Calu3 (cell line): ENCODE data around the gene CAPN15. TPM values are rescaled to one million over a fixed set of nuclear protein-coding genes. Genes with fewer than 3 reads are reported as not detected.

Source experiments
- BruUV-seq: library from RNA; stranded (reverse); fragments of 400-500 nt; replicated peaks from 2 replicates; lab custom pipeline; 2021; lab: Mats Ljungman, UMichigan
- CTCF ChIA-PET: fragments of 300-600 bp; sonication (Branson Sonifier 250); formaldehyde crosslinking; loops from one replicate; lab custom pipeline; 2022; ENCODE audit warnings: antibody characterized with exemption; lab: Charles Lee
- DNase-seq: peaks from one replicate; pipeline ENCODE4 v3.0.0; 2022
- H3K27ac Mint-ChIP-seq: one replicate; pipeline ENCODE4 v1.8.0; 2022; ENCODE audit warnings: mixed read lengths; ENCODE audit not compliant: unreplicated experiment
- H3K27me3 Mint-ChIP-seq: one replicate; pipeline ENCODE4 v1.8.0; 2022; ENCODE audit warnings: mixed read lengths; ENCODE audit not compliant: unreplicated experiment
- H3K36me3 Mint-ChIP-seq: one replicate; pipeline ENCODE4 v1.8.0; 2022; ENCODE audit warnings: mild to moderate bottlenecking, moderate library complexity, mixed read lengths; ENCODE audit not compliant: insufficient read depth, unreplicated experiment
- H3K4me1 Mint-ChIP-seq: one replicate; pipeline ENCODE4 v1.8.0; 2022; ENCODE audit warnings: mild to moderate bottlenecking, low read depth, mixed read lengths; ENCODE audit not compliant: unreplicated experiment
- H3K4me3 Mint-ChIP-seq: one replicate; pipeline ENCODE4 v1.8.0; 2022; ENCODE audit warnings: mild to moderate bottlenecking, low read depth, moderate library complexity, mixed read lengths; ENCODE audit not compliant: unreplicated experiment
- H3K9me3 Mint-ChIP-seq: one replicate; pipeline ENCODE4 v1.8.0; 2022; ENCODE audit warnings: low read depth, mixed read lengths; ENCODE audit not compliant: unreplicated experiment
- intact Hi-C: fragments of 100-400 bp; cut with micrococcal nuclease; formaldehyde crosslinking; loops from one replicate; pipeline ENCODE4 v1.10.0; 2022; ENCODE audit not compliant: unreplicated experiment
- total RNA-seq: library from RNA; stranded (reverse); gene quantifications from 2 replicates; pipeline ENCODE4 v1.2.3, GENCODE V29; 2022
- TF ChIP-seq, protein P1 (sequence below): fragments of 200-600 bp; IDR thresholded peaks from one replicate; pipeline ENCODE4 v1.8.0; 2022; ENCODE audit warnings: antibody characterized with exemption; ENCODE audit not compliant: unreplicated experiment

CAPN15 gene
- total RNA-seq, 1 experiment from 2014 or later, result 108 TPM

- no TSS peak for BruUV-seq
- no peak overlapping the region for H3K27ac Mint-ChIP-seq
- peaks cover 24% of the 10 kb centered on the region for H3K36me3 Mint-ChIP-seq
- intact Hi-C loops, result no loop called here
- H3K27me3 Mint-ChIP-seq, result peaks cover 31% of the 10 kb centered on the region
- H3K9me3 Mint-ChIP-seq, result no peaks in the 10 kb centered on the region
- CTCF ChIA-PET, result no interaction called here
- no peak overlapping the region for H3K4me3 Mint-ChIP-seq
- no peaks in the 10 kb centered on the region for H3K4me1 Mint-ChIP-seq
- no peak for DNase-seq
- TF ChIP-seq, protein P1, sequence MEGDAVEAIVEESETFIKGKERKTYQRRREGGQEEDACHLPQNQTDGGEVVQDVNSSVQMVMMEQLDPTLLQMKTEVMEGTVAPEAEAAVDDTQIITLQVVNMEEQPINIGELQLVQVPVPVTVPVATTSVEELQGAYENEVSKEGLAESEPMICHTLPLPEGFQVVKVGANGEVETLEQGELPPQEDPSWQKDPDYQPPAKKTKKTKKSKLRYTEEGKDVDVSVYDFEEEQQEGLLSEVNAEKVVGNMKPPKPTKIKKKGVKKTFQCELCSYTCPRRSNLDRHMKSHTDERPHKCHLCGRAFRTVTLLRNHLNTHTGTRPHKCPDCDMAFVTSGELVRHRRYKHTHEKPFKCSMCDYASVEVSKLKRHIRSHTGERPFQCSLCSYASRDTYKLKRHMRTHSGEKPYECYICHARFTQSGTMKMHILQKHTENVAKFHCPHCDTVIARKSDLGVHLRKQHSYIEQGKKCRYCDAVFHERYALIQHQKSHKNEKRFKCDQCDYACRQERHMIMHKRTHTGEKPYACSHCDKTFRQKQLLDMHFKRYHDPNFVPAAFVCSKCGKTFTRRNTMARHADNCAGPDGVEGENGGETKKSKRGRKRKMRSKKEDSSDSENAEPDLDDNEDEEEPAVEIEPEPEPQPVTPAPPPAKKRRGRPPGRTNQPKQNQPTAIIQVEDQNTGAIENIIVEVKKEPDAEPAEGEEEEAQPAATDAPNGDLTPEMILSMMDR, result no peak
Observed at GRCh38 chr16:554640-555365, 27.3 kb downstream of the CAPN15 start.

DNA sequence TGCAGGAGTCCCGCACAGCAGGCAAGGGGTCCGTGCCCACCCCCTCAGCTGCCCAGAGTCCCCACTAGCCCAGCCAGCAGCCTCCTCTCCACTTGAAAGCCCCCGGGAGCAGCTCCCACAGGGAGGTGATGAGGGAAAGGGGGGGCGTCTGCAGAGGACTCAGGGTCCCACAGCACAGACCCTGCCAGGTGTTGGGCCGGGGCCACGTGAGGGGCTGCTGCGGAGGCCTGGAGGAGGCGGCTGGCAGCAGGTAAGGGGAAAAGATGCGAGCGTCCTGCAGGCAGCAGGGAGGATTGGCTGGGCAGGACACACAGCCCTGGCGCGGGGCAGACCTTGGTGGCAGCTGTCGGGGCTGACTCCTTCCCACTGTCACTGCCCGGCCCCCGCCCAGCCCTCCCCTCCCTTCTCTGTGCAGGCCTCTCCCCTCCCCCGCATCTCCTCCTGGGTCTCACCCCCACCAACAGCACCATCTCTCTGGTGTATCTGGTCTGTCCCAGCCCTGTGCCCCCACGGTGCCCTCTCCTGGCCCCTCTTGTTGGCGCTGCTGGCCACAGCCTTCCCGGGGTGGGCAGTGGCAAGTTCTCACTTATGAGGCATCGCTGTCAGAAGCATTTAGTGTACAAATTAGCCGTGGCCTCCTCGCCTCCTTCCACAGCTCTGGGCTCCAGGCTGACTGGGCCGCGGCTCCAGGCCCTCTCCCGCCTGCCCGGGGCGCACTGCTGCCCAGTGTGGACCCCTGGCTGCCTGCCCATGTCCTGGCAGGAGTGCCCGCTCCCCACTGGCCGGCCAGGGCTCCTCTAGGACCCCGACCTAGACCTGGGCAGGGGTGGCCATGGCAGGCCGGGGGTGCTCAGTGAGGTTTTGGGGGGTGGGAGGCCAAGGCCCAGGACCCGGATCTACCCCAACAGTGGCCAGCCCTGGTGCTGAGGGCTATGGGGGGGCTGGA lies 28.3 kb downstream of the CAPN15 start:
- no peak for DNase-seq
- CTCF ChIA-PET, result no interaction called here
- intact Hi-C loops, result no loop called here
- no TSS peak for BruUV-seq
- Mint-ChIP-seq H3K4me3 (no peak overlapping the region), H3K4me1 (no peaks in the 10 kb centered on the region), H3K36me3 (peaks cover 24% of the 10 kb centered on the region), H3K27ac (no peak overlapping the region), H3K9me3 (no peaks in the 10 kb centered on the region), H3K27me3 (peaks cover 31% of the 10 kb centered on the region)
- TF ChIP-seq, protein P1, result no peak

GRCh38 chr16:556474-557173 lies 29.1 kb downstream of the CAPN15 start:
- intact Hi-C loops, result no loop called here
- Mint-ChIP-seq H3K9me3 (no peaks in the 10 kb centered on the region), H3K27me3 (peaks cover 36% of the 10 kb centered on the region), H3K4me3 (no peak overlapping the region), H3K4me1 (no peaks in the 10 kb centered on the region), H3K27ac (no peak overlapping the region), H3K36me3 (peaks cover 21% of the 10 kb centered on the region)
- DNase-seq, result no peak
- TF ChIP-seq, protein P1, result no peak
- CTCF ChIA-PET, result no interaction called here
- no TSS peak for BruUV-seq
